IPS-NIHi7 (cell line): ENCODE data around the gene SNAPC4.
"Not testable (repeated sequence)": the region's sequence is repeated elsewhere in the genome, so short reads cannot be mapped to it uniquely, and the experiment has no call there.

Experiments
- DNase-seq: peaks from one replicate; pipeline ENCODE4 v3.0.0; 2012; ENCODE audit warnings: mixed read lengths; ENCODE audit errors: extremely low spot score

Gene SNAPC4

GRCh38 chr9:136407911-136408310, 7.9 kb upstream of the SNAPC4 start:
- no peak for DNase-seq

GRCh38 chr9:136407061-136407460, 7.1 kb upstream of the SNAPC4 start:
- not testable (repeated sequence) for DNase-seq

DNA sequence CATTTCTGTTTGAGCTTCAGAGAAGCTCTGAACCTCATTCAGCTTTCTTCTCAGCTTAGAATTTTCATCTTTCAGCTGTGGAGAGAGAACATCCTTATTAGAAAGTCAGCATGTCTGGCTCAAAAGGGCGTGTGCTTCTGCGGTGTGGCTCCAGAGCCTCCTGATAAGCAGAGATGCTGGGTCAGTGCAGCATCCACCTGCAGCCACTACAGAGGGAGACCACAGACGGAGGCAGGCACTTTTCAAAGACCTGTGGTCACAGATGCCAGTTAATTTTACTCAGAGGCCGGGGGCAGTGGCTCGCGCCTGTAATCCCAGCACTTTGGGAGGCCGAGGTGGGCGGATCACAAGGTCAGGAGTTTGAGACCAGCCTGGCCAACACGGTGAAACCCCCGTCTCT, 5.9 kb upstream of the SNAPC4 start:
- DNase-seq = not testable (repeated sequence)

DNA sequence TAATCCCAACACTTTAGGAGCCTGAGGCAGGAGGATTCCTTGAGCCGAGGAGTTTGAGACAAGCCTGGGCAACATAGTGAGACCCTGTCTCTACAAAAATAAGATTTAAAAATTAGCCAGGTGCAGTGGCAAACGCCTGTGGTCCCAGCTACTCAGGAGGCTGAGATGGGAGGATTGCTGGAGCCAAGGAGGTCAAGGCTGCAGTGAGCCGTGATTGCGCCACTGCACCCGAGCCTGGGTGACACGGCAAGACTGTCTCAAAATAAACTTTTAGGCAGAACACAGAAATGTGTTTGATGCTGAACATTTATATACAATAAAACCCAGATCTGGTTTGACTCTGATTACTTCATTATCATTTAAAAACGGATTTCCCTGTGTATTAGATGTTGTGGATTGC, 5.5 kb upstream of the SNAPC4 start:
- no peak for DNase-seq

DNA sequence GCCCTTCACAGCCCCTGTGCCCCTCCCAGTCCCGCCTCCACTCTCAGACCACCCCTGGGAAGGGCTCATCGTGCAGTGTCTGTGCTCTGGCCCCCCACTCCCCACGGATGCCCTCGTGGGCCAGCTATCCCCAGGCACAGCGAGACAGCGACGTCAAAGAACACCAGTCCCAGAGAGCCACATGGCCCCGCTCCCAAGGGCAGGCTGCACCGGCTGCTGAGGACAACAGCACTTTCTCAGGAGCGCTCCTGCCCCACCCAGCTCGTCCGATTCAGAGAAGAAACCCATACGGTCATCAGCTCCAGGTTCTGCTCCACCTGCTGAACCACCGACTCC, 4.8 kb upstream of the SNAPC4 start:
- DNase-seq = no peak

DNA sequence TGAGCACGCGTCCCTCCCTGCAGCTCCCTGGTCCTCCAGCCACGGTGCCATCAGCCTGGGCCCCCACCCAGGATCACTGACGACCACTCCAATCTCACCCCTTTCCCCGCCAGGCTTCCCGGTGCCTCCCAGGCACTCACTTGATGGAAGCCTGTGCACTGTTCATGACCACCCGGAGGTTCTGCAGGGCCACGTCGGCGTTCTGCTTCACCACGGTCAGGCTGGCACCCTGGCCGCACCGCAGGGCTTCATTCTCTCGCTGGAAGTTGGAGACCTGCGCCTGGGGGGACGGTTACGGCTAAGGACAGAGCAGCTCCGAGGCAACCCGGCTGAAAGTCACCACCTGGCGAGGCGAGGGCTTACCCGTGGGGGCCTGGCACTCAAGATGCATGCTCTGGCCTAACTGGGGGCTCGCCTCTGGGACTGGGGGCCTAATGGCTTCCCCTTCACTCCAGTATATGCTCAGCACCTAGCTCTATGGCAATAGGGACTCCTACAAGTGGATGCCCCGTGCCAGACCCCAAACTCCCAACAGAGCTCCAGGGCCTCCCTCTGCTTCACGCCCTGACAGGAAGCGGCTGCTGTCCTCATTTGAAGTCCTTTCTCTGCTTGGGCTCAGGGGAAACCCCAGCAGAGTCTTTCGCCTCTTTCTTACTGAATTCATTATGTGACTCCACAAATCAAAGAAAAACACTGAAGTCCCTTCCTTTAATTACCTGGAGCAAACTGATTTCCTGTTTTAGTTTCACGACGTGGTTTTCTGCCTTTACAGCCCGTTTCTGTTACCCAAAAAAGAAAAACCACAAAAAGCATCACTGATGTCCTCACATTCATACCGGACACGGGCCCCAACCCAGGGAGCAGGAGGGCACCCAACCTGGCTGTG, 4.2 kb upstream of the SNAPC4 start:
- no peak for DNase-seq

GRCh38 chr9:136403538-136403914, 3.6 kb upstream of the SNAPC4 start:
- no peak for DNase-seq

DNA sequence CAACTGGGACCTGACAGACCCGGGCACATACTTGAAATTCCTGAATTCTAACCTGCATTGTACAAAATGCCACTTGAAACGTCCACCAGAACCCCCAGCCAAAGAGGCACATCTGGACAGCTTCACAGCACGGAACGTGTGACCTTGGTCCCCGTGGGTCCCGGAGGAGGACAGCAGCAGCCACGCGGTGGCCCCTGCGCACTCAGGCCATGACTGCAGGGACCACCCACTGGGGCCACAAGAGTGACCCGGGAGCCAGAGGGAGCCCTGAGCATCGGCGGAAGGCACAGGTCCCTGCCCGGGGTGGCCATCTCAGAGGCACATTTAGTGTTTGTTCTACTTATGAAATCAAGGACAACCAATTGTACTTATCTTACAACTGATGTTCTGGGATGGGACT, 2.1 kb upstream of the SNAPC4 start:
- no peak for DNase-seq

- no peak for DNase-seq
Measured at GRCh38 chr9:136401173-136401922, 1.4 kb upstream of the SNAPC4 start.

DNA sequence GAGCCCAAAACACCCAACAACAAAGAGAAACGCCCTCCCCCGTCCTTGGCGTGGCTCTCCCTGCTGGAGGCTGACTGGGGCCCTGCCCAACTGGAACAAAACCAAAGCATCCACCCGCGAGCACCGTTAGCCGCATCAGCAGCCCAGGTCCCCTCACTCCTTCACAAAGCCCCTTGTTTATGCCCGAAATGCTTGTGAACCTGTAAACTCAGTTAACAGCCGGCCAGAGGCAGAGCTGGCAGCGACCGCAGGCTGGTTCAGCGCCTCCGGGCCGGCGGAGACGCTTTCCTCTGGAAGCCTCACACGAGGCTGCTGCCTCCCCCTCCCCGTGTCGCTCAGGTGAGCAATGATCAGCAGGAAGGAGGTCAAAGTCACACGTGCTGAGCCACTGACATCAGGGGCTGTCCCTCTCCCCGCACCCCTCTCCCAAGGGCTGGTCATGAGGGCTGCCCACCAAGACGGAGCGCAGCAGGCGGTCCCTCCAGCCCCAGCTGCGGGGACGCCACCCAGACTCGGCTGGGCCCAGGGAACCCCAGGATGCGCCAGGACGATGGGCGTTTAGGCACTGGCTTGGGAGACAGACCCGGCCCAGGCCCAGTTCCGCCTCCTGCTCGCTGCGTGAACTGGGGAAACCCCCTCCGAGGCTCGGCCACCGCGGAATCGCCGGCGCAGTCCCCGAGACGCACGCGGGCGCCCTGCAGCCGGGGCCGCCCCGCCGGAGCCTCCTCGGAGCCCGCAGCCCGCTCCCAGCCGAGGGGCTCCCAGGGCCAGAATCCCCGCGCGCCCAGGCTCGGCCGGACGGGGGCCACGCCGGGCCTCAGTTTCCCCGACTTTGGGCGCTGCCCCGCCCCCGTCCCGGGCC, 563 bp downstream of the SNAPC4 start:
- peak; percentile 35 for DNase-seq

DNA sequence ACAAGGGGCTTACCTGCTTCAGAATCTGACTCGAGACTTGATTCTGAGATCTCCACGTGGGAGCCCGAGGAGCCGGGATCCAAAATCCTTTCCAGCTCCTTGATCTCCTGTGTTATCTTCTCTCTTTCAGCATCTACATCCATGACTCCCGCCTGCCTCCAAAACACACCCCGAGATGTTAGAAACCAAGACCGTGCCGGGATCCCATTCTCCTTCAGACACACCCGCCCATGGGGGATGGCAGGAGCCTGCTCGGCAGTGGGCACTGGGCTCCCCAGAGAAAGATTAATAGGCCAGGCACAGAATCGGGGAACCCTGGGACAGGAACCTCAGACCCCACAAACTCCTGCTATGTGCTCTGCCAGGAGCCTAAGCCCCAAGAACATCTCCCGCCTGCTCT, 1.7 kb downstream of the SNAPC4 start:
- DNase-seq = no peak

- DNase-seq = no peak
Measured at GRCh38 chr9:136397643-136398042, 2.3 kb downstream of the SNAPC4 start.

GRCh38 chr9:136396219-136396515, 3.8 kb downstream of the SNAPC4 start:
- DNase-seq = no peak

DNA sequence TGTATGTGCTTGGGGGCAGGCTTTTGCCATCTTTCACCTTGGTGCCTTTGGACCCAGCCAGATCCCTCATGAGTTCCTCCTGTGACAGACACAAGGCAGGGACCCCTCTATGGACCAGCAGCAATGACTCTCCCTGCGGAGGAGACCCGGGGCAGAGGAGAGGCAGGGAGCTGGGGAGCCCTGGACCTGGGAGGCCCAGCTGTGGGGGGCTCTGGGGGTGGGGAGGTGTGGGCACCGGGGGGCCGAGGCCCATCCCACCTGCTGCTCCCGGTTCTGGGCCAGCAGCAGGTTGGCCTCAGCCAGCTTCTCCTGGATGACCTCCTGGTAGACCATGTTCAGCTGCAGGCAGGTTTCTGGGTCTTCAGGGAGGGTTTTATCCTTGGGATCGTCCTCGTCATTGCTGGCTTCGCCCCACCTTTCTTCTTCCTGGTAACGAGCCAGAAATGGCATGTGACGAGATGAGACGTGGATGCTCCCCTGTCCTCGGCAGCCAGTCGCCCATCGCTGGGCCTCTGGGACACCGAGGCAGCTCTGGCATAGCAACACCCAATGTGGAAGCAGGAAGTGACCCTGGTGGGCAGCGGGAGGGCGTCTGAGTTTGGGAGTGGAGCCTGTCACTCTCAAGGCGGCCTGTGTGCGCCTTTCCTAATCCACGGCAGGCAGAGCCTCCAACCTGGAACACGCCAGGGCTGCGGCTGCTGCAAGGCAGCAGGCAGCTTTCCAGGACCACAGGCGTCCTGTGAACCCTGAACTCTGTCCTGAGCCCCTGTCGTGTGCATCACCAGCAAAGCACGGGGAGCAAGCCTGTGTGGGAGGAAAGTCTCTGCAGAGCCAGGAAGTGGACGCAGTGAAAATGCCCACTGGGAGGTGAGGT, 4.4 kb downstream of the SNAPC4 start:
- DNase-seq = no peak

- DNase-seq = no peak
Measured at GRCh38 chr9:136395020-136395340, 5.0 kb downstream of the SNAPC4 start.

DNA sequence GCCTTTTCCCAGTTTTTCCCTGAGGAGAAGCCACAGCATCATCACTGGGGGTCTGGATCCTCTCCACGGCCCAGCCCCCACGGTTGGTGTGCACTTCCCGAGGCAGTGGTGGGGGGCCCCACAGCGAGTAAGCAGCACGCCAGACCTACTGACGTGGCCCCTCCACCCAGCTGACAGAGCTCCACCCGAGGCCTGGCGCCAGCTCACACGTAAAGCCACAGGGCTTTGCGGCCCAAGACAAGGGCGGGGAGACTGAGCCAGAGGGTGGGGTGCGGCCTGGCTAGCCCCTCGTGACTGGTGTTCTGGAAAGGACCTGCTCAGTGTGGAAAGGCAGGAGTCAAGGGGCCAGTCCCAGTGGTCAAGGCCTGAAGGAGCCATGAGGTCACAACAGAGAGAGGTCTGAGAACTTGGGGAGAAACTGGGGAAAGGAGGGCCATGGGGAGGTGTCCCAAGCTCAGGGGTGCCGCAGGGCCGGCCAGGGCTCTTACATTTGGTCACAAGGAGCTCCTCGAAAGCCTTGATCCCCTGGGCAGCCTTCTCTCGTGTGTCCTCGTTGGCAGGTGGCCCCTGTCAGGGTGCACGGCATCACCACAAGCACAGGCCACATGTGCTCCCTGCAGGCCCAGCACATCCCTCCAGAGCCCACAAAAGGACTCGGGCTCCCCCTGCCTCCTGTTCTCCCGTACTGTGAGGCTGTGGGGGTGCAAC, 5.5 kb downstream of the SNAPC4 start:
- no peak for DNase-seq

DNA sequence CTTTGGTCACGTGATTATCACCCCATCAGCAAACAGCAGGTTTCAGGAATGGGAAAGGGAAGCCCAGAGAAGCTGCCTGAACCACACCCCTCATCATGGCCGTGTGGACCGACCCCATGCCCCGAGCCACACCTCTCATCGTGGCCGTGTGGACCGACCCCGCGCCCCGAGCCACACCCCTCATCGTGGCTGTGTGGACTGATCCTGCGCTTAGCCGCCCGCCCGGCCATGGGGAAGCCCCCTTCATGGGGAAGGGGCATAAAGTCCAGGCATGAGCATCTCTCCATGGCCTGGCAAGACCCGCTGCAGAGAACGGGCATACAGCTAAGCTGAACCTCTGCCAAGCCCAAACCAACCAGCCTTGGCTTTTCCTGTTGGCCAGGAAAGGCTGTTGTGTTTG, 6.4 kb downstream of the SNAPC4 start:
- DNase-seq = no peak

- DNase-seq = no peak
Measured at GRCh38 chr9:136392538-136393449, 7.2 kb downstream of the SNAPC4 start.

DNA sequence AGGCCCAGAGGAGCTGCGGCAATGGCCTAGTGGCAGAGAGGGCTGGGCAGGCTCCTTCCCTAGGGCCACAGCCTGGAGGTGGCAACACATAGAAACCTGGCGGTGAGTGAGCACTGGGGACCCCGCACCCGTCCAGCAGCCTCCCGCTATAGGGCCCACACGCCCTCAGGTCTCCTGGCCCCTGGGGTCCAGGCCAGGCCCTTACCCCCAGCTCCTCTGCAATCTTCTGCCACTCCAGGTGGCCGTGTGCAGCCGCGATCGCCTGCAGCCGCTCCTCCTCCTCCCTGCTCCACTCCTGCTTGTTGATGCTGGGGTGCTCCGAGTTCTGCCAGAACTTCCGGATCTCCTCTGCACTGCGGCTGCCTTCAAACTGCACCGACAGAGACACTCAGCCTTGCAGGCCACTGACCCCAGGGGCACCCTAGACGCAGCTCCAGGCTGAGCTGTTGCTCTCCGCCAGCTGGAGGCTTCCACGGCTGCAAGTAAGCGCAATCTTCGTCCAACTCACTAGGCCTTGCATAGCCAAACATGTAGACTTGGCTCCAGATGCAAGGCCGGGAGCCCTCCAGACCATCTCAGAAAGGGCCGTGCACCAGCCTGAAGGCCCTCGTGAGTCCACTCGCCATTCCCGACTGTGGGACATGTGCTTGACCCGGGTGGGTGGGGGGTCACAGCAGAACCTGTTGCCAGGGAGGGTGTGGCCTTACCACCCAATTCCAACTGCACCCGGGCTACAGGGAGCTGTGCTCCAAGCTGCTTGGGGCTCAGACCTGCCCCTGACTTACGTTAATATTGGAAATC, 8.0 kb downstream of the SNAPC4 start:
- no peak for DNase-seq
